ENCODE results near the gene PLK3. TPM values are rescaled to one million over a fixed set of nuclear protein-coding genes. Genes with fewer than 3 reads are reported as not detected.
A peak's percentile ranks its signal among the peaks of the same experiment; 100 is the strongest.

The PLK3 gene
- total RNA-seq, 2 donors from 2014 or later, result 5.2 to 15.5 TPM

- intact Hi-C loops (cut with DNase I), result loop anchor here (5.0 kb wide), 1 partner anchor 55 kb away; the partner anchor contains the start of gene RNU5D-1
- Histone ChIP-seq H3K27ac (peak overlapping the region in 1 of 2 donors; percentile 24), H3K27me3 (replicated peaks; ENCODE audit: insufficient read depth) (no peaks in the 10 kb centered on the region), H3K4me3 (no peak overlapping the region), H3K36me3 (no peaks in the 10 kb centered on the region), H3K4me1 (replicated peaks) (no peaks in the 10 kb centered on the region), H3K9me3 (no peaks in the 10 kb centered on the region)
- no peak for DNase-seq (ENCODE audit: low spot score)
- WGBS, result 82% methylated on average over 9 of the region's 9 CpGs
- TF ChIP-seq POLR2AphosphoS5 (IDR thresholded peaks at IDR 0.05) (no peak), POLR2A (IDR thresholded peaks at IDR 0.05) (no peak), CTCF (IDR thresholded peaks at IDR 0.05) (no peak)
Measured at GRCh38 chr1:44786841-44787426, 13.2 kb upstream of the PLK3 start.

- 97% methylated on average over 10 of the region's 10 CpGs for WGBS
- H3K36me3 ChIP-seq, result no peaks in the 10 kb centered on the region
- H3K9me3 ChIP-seq, result no peaks in the 10 kb centered on the region
- DNase-seq (ENCODE audit: low spot score), result no peak
- no peak overlapping the region for H3K4me3 ChIP-seq
- TF ChIP-seq POLR2A (IDR thresholded peaks at IDR 0.05) (no peak), CTCF (IDR thresholded peaks at IDR 0.05) (no peak), POLR2AphosphoS5 (IDR thresholded peaks at IDR 0.05) (no peak)
- H3K27me3 ChIP-seq (replicated peaks; ENCODE audit: insufficient read depth), result no peaks in the 10 kb centered on the region
- intact Hi-C loops (cut with DNase I), result loop anchor here (5.0 kb wide), 1 partner anchor 55 kb away; the partner anchor contains the start of gene RNU5D-1
- H3K27ac ChIP-seq, result no peak overlapping the region
- H3K4me1 ChIP-seq (replicated peaks), result no peaks in the 10 kb centered on the region
Measured at GRCh38 chr1:44787506-44787905, 12.7 kb upstream of the PLK3 start.

GRCh38 chr1:44788120-44788860, 11.9 kb upstream of the PLK3 start, which contains the start of gene BEST4:
Gene BEST4, minus strand, starts transcription at chr1:44788170. Its CDS starts 465 bp downstream, at chr1:44787705.
- no peak within 1 kb of the TSS for H3K27ac ChIP-seq
- H3K4me1 ChIP-seq (replicated peaks), result no peaks in the 10 kb centered on the region
- no peak for DNase-seq (ENCODE audit: low spot score)
- H3K36me3 ChIP-seq, result no peaks in the 10 kb centered on the region
- WGBS, result 82% methylated on average over 9 of the region's 9 CpGs
- H3K4me3 ChIP-seq, result no peak within 1 kb of the TSS
- intact Hi-C loops (cut with DNase I), result loop anchor here (5.0 kb wide), 1 partner anchor 56 kb away; the partner anchor contains the start of gene RNU5D-1
- TF ChIP-seq CTCF (IDR thresholded peaks at IDR 0.05) (no peak), POLR2AphosphoS5 (IDR thresholded peaks at IDR 0.05) (no peak), POLR2A (IDR thresholded peaks at IDR 0.05) (no peak)
- no peaks in the 10 kb centered on the region for H3K9me3 ChIP-seq
- H3K27me3 ChIP-seq (replicated peaks; ENCODE audit: insufficient read depth), result no peaks in the 10 kb centered on the region

- no peak for DNase-seq (ENCODE audit: low spot score)
- 71% methylated on average over 7 of the region's 7 CpGs for WGBS
- H3K9me3 ChIP-seq, result no peaks in the 10 kb centered on the region
- intact Hi-C loops (cut with DNase I), result no loop called here
- H3K36me3 ChIP-seq, result no peaks in the 10 kb centered on the region
- TF ChIP-seq CTCF (IDR thresholded peaks at IDR 0.05) (no peak), POLR2AphosphoS5 (IDR thresholded peaks at IDR 0.05) (no peak), POLR2A (IDR thresholded peaks at IDR 0.05) (no peak)
- H3K4me3 ChIP-seq, result no peak overlapping the region
- no peak overlapping the region for H3K27ac ChIP-seq
- H3K27me3 ChIP-seq (replicated peaks; ENCODE audit: insufficient read depth), result no peaks in the 10 kb centered on the region
- H3K4me1 ChIP-seq (replicated peaks), result no peaks in the 10 kb centered on the region
Measured at GRCh38 chr1:44790968-44791801, 9.0 kb upstream of the PLK3 start.
